ENCODE results near the gene ANKRD44. TPM values are rescaled to one million over a fixed set of nuclear protein-coding genes. Genes with fewer than 3 reads are reported as not detected.

ANKRD44 gene
- total RNA-seq, 1 donor from 2014 or later: 3.4 TPM

- Mint-ChIP-seq H3K4me1 (peaks cover 22% of the 10 kb centered on the region), H3K36me3 (peaks cover 4% of the 10 kb centered on the region), H3K4me3 (no peak overlapping the region), H3K9me3 (peaks cover 13% of the 10 kb centered on the region), H3K27me3 (ENCODE audit: insufficient read depth, low read depth) (peaks cover 10% of the 10 kb centered on the region), H3K27ac (peak overlapping the region; percentile 46)
- Histone ChIP-seq H3K36me3 (no peaks in the 10 kb centered on the region), H3K27me3 (no peaks in the 10 kb centered on the region), H3K4me2 (peak overlapping the region; percentile 66), H3K4me1 (peaks cover 57% of the 10 kb centered on the region), H3K4me3 (peak overlapping the region; percentile 20), H3K9ac (no peak overlapping the region), H3K79me2 (ENCODE audit: low read depth) (no peaks in the 10 kb centered on the region), H3K27ac (peak overlapping the region; percentile 98), H4K20me1 (ENCODE audit: low read depth) (no peaks in the 10 kb centered on the region), H2AFZ (replicated peaks) (no peak overlapping the region), H3K9me3 (ENCODE audit: low read depth) (no peaks in the 10 kb centered on the region), H3F3A (ENCODE audit: low read depth) (peaks cover 43% of the 10 kb centered on the region)
- peak; percentile 75 for DNase-seq (ENCODE audit: low spot score)
- TF ChIP-seq, protein P1, sequence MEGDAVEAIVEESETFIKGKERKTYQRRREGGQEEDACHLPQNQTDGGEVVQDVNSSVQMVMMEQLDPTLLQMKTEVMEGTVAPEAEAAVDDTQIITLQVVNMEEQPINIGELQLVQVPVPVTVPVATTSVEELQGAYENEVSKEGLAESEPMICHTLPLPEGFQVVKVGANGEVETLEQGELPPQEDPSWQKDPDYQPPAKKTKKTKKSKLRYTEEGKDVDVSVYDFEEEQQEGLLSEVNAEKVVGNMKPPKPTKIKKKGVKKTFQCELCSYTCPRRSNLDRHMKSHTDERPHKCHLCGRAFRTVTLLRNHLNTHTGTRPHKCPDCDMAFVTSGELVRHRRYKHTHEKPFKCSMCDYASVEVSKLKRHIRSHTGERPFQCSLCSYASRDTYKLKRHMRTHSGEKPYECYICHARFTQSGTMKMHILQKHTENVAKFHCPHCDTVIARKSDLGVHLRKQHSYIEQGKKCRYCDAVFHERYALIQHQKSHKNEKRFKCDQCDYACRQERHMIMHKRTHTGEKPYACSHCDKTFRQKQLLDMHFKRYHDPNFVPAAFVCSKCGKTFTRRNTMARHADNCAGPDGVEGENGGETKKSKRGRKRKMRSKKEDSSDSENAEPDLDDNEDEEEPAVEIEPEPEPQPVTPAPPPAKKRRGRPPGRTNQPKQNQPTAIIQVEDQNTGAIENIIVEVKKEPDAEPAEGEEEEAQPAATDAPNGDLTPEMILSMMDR (IDR thresholded peaks at IDR 0.05): no peak
- TF ChIP-seq EZH2 (IDR thresholded peaks at IDR 0.05) (no peak), EZH2phosphoT487 (IDR thresholded peaks at IDR 0.05) (peak; percentile 39)
Observed at GRCh38 chr2:196957881-196958525, 352.6 kb downstream of the ANKRD44 start.

GRCh38 chr2:196957442-196957841 is 353.1 kb downstream of the ANKRD44 start:
- peaks cover 57% of the 10 kb centered on the region for H3K4me1 ChIP-seq
- no peak overlapping the region for H3K9ac ChIP-seq
- TF ChIP-seq EZH2 (IDR thresholded peaks at IDR 0.05) (no peak), EZH2phosphoT487 (IDR thresholded peaks at IDR 0.05) (no peak)
- TF ChIP-seq, protein P1 (IDR thresholded peaks at IDR 0.05): no peak
- Mint-ChIP-seq H3K27ac (no peak overlapping the region), H3K4me1 (peaks cover 22% of the 10 kb centered on the region), H3K27me3 (ENCODE audit: insufficient read depth, low read depth) (peaks cover 14% of the 10 kb centered on the region), H3K36me3 (peaks cover 4% of the 10 kb centered on the region), H3K9me3 (peaks cover 12% of the 10 kb centered on the region), H3K4me3 (peak overlapping the region; percentile 30)
- H3K9me3 ChIP-seq (ENCODE audit: low read depth): no peaks in the 10 kb centered on the region
- no peaks in the 10 kb centered on the region for H3K27me3 ChIP-seq
- peaks cover 43% of the 10 kb centered on the region for H3F3A ChIP-seq (ENCODE audit: low read depth)
- DNase-seq (ENCODE audit: low spot score): peak; percentile 79
- H4K20me1 ChIP-seq (ENCODE audit: low read depth): no peaks in the 10 kb centered on the region
- no peaks in the 10 kb centered on the region for H3K79me2 ChIP-seq (ENCODE audit: low read depth)
- H3K36me3 ChIP-seq: no peaks in the 10 kb centered on the region
- peak overlapping the region; percentile 66 for H3K4me2 ChIP-seq
- H3K27ac ChIP-seq: peak overlapping the region; percentile 98
- H3K4me3 ChIP-seq: peak overlapping the region; percentile 20
- no peak overlapping the region for H2AFZ ChIP-seq (replicated peaks)

DNA sequence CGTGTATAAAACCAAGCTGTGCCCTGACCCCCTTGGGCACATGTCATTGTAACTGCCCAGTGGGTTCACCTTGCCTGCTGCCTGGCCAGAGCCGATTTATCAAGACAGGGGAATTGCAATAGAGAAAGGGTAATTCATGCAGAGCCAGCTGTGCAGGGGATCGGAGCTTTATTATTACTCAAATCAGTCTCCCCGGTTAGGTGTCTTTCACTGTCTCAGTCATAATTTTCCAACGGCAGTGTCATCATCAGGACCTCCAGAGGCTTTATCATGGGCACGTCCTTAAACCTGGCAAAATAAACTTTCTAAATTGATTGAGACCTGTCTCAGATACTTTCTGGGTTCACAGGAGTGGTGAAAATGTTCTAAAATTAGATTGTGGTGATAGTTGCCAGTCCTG is 354.5 kb downstream of the ANKRD44 start:
- no peaks in the 10 kb centered on the region for H3K36me3 ChIP-seq
- H3K9me3 ChIP-seq (ENCODE audit: low read depth): no peaks in the 10 kb centered on the region
- H3K9ac ChIP-seq: no peak overlapping the region
- H3K27ac ChIP-seq: no peak overlapping the region
- H3K4me1 ChIP-seq: peaks cover 63% of the 10 kb centered on the region
- no peak overlapping the region for H3K4me3 ChIP-seq
- no peaks in the 10 kb centered on the region for H4K20me1 ChIP-seq (ENCODE audit: low read depth)
- no peak overlapping the region for H3K27ac Mint-ChIP-seq
- no peak for DNase-seq (ENCODE audit: low spot score)
- no peaks in the 10 kb centered on the region for H3K27me3 ChIP-seq
- H3K4me2 ChIP-seq: peak overlapping the region; percentile 9
- no peak overlapping the region for H2AFZ ChIP-seq (replicated peaks)
- peaks cover 24% of the 10 kb centered on the region for H3K4me1 Mint-ChIP-seq
- TF ChIP-seq, protein P1 (IDR thresholded peaks at IDR 0.05): no peak
- TF ChIP-seq EZH2 (IDR thresholded peaks at IDR 0.05) (no peak), EZH2phosphoT487 (IDR thresholded peaks at IDR 0.05) (no peak)
- H3K4me3 Mint-ChIP-seq: no peak overlapping the region
- H3K27me3 Mint-ChIP-seq (ENCODE audit: insufficient read depth, low read depth): peaks cover 14% of the 10 kb centered on the region
- no peaks in the 10 kb centered on the region for H3K79me2 ChIP-seq (ENCODE audit: low read depth)
- H3K36me3 Mint-ChIP-seq: peaks cover 4% of the 10 kb centered on the region
- H3K9me3 Mint-ChIP-seq: peaks cover 10% of the 10 kb centered on the region
- H3F3A ChIP-seq (ENCODE audit: low read depth): peaks cover 43% of the 10 kb centered on the region
